Smooth muscle cell of the pulmonary artery (primary cell): ENCODE measurements around the gene SLC37A1. TPM values are rescaled to one million over a fixed set of nuclear protein-coding genes. Genes with fewer than 3 reads are reported as not detected.

Experiments used
- total RNA-seq: library from RNA; depleted of rRNA; stranded (reverse); fragments of >200 nt; gene quantifications from 2 replicates; pipeline ENCODE4 v1.2.3, GENCODE V29; 2014

Gene SLC37A1
- 2.2 and 4.8 TPM in 2 replicates for total RNA-seq

DNA sequence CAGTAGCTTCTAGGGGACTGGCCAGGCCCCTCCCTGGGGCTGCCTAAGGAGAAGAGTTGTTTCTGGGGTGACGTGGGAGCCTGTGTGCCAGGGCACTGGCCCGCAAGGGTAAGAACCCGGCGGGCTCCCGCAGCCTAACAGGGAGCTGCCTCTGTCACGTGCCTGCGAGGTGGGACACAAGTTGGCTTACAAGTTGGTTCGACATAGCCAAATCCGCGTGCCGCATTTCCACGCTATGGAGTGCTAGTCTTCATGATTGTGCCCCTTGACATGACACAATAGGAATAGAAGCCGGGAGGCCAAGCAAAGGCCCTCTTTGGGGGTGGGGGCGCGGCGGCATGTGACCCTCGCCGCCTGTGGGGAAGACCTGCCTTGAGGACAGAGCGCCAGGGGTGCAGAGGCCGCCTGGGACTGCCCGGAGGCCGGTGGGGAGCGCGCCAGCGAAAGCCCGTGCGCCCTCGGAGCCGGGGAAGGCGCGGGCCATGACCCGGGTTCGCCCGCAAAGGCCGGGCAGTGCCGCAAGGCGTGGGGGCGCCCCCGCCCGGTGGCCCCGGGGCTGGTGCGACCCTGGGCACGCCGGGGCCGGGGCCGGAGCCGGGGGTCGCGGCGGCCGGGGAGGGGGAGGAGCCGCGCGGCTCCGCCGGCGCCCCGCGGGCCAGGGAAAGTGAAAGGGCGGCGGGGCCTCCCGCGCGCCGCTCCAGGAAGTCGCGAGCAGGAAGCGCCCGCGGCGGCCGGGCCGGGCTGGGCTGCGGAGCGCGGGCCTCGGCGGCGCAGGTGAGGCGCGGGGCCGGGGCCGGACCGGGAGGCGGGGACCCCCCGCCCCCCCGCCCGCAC is at the start of gene SLC37A1:
TSS of gene SLC37A1 (plus strand) at position 702 of the 834 bp plus-strand sequence. CDS start 4,603 bp downstream, outside the sequence.

GRCh38 chr21:42496120-42496838 is 17.4 kb upstream of the SLC37A1 start, which contains the start of gene RSPH1:
Gene RSPH1, minus strand, starts transcription at chr21:42496224. Its CDS starts 38 bp downstream, at chr21:42496186.

Other genes with a start within 250 kb of the SLC37A1 start
- gene TFF3, start 198.4 kb upstream of the SLC37A1 start, total RNA-seq: not detected in 2 replicates
- not detected in 2 replicates for gene TFF2, start 162.9 kb upstream of the SLC37A1 start, total RNA-seq
- gene TFF1, start 147.3 kb upstream of the SLC37A1 start, total RNA-seq: not detected in 2 replicates
- gene TMPRSS3, start 117.8 kb upstream of the SLC37A1 start, total RNA-seq: not detected in 2 replicates
- gene UBASH3A, start 110.0 kb upstream of the SLC37A1 start, total RNA-seq: not detected in 2 replicates
- 0.13 TPM in 1 of 2 replicates, not detected in the other for gene RSPH1, start 17.6 kb upstream of the SLC37A1 start, total RNA-seq
- 1.2 TPM in 1 of 2 replicates, not detected in the other for gene PDE9A, start 139.8 kb downstream of the SLC37A1 start, total RNA-seq